Pancreas (tissue), 10 donors: ENCODE data around the gene LIMS2. TPM values are rescaled to one million over a fixed set of nuclear protein-coding genes. Genes with fewer than 3 reads are reported as not detected.

ENCODE experiments used
- ATAC-seq, 4 donors: fragments of 200-7000 bp; cut with Tn5 transposase; one replicate each; pipeline versions ENCODE4 v1.8.0 to v1.9.1; 2020; ENCODE audit warnings: mild to moderate bottlenecking in 4 of 4, moderate library complexity in 4 of 4
- DNase-seq, 6 donors: peaks; one replicate each; pipeline ENCODE4 v3.0.0-alpha.2; 2020
- FAIRE-seq: peaks from 2 replicates; lab custom pipeline; 2012; peaks lifted over from hg19 to GRCh38; lab: Jason Lieb, UNC
- H3K27ac ChIP-seq, 4 donors: fragments of 200-600 bp; sonication (generic); 1 replicate in 3 of 4; 2 replicates in 1 of 4; pipeline versions ENCODE4 v1.5.0 to v1.8.0; 2020
- H3K27me3 ChIP-seq, 4 donors: fragments of 200-600 bp; one replicate each; pipeline ENCODE4 v1.8.0; 2021
- H3K36me3 ChIP-seq, 3 donors: fragments of 200-600 bp; sonication (generic) in 1 of 3; one replicate each; pipeline versions ENCODE4 v1.5.0 to v1.8.0; 2020 to 2021
- H3K4me1 ChIP-seq, 3 donors: fragments of 200-600 bp; one replicate each; pipeline ENCODE4 v1.8.0; 2021
- H3K4me3 ChIP-seq, 4 donors: fragments of 200-600 bp; sonication (generic) in 2 of 4; one replicate each; pipeline versions ENCODE4 v1.5.0 to v1.8.0; 2020 to 2021
- H3K9me3 ChIP-seq, 4 donors: fragments of 200-600 bp; one replicate each; pipeline ENCODE4 v1.8.0; 2021
- CTCF ChIP-seq, 4 donors: fragments of 200-600 bp; sonication (generic) in 3 of 4; IDR thresholded peaks; one replicate each; pipeline versions ENCODE4 v1.5.0 to v1.8.0; 2021; ENCODE audit warnings: antibody characterized with exemption in 4 of 4
- WGBS, 2 donors: extraction: QIAGEN DNeasy Blood & Tissue Kit; methylation state at CpG; one replicate each; pipeline ENCODE4 v1.1.7; 2013; 5-methylcytosine and 5-hydroxymethylcytosine counted together
- intact Hi-C, 3 donors: fragments of 100-400 bp; cut with DNase I; formaldehyde crosslinking; loops; one replicate each; pipeline versions ENCODE4 v1.11.1 to v1.14.2; 2022
- polyA plus RNA-seq, 2 donors: library from polyadenylated mRNA; stranded (reverse); fragments of 200-250 nt; gene quantifications; one replicate each; pipeline ENCODE4 v1.2.3, GENCODE V29; 2013
- total RNA-seq, 6 donors: library from RNA; stranded (reverse); fragmentation: NEBNext Ultra II Directional in 4 of 6; extraction: Animal tissue kit (Norgen Biotek cat#: 25700) in 4 of 6; gene quantifications; one replicate each; pipeline versions ENCODE4 v1.2.1 to v1.2.4, GENCODE V29; 2021 to 2023
- donor health status: healthy with polysubstance abuse.
- donor health status: DM: no; HTN: no; CAD: no; lungs with moderate emphysema.
- donor health status: DM: no; HTN: no; CAD: no.
- donor health status: control.
- donor health status: control.
- donor health status: Bipolar disorder and iron deficiency.
- donor health status: DM: yes; HTN: yes; CAD: no.
- donor health status: DM: no; HTN: no; CAD: no.
- donor health status: DM: no; HTN: no; CAD: no.
- donor health status: DM: yes; HTN: yes; CAD: no.

Gene LIMS2
- total and polyA plus RNA-seq, 8 donors = 2.2 to 139 (median 5.2) TPM

- no peak for FAIRE-seq
- Histone ChIP-seq H3K36me3 (no peaks in the 10 kb centered on the region), H3K4me3 (no peak overlapping the region), H3K27me3 (no peaks in the 10 kb centered on the region), H3K9me3 (no peaks in the 10 kb centered on the region), H3K27ac (no peak overlapping the region), H3K4me1 (peaks cover 0 to 5% (median 5%) of the 10 kb centered on the region in 3 donors)
- ATAC-seq = no peak
- intact Hi-C loops = no loop called here
- no peak for DNase-seq
- no peak for TF ChIP-seq CTCF (IDR thresholded peaks at IDR 0.05)
- WGBS, 2 donors = 81 to 86% methylated on average over 6 of the region's 6 CpGs
These were observed 6.9 kb upstream of the LIMS2 start for GRCh38 chr2:127681976-127682857.

- DNase-seq = peak in 1 of 6 donors; percentile 63
- H3K27ac ChIP-seq = no peak overlapping the region
- no peak for FAIRE-seq
These were observed 6.0 kb upstream of the LIMS2 start for GRCh38 chr2:127681288-127681804.

GRCh38 chr2:127680706-127681287, 5.5 kb upstream of the LIMS2 start:
- ATAC-seq (no peak), DNase-seq (no peak), FAIRE-seq (no peak)
- Histone ChIP-seq H3K4me1 (peaks cover 3 to 5% (median 5%) of the 10 kb centered on the region in 3 donors), H3K27ac (no peak overlapping the region), H3K9me3 (no peaks in the 10 kb centered on the region), H3K4me3 (no peak overlapping the region), H3K36me3 (no peaks in the 10 kb centered on the region), H3K27me3 (no peaks in the 10 kb centered on the region)
- TF ChIP-seq CTCF (IDR thresholded peaks at IDR 0.05) = no peak
- 87 to 88% methylated on average over 19 of the region's 19 CpGs for WGBS, 2 donors
- intact Hi-C loops = no loop called here

More at GRCh38 chr2:127681288-127681804, 6.0 kb upstream of the LIMS2 start:
- 74 to 80% methylated on average over 25 of the region's 25 CpGs for WGBS, 2 donors
- H3K4me1 ChIP-seq = peaks cover 0 to 5% (median 5%) of the 10 kb centered on the region in 3 donors
- no peaks in the 10 kb centered on the region for H3K36me3 ChIP-seq
- TF ChIP-seq CTCF (IDR thresholded peaks at IDR 0.05) = no peak
- H3K4me3 ChIP-seq = no peak overlapping the region
- no peak for ATAC-seq
- H3K27me3 ChIP-seq = no peaks in the 10 kb centered on the region
- no peaks in the 10 kb centered on the region for H3K9me3 ChIP-seq
- intact Hi-C loops = no loop called here

GRCh38 chr2:127679680-127680361, 4.5 kb upstream of the LIMS2 start:
- H3K4me3 ChIP-seq = no peak overlapping the region
- H3K4me1 ChIP-seq = peaks cover 5% of the 10 kb centered on the region in 3 donors
- FAIRE-seq (no peak), DNase-seq (no peak), ATAC-seq (no peak)
- no peaks in the 10 kb centered on the region for H3K36me3 ChIP-seq
- TF ChIP-seq CTCF (IDR thresholded peaks at IDR 0.05) = no peak
- no peak overlapping the region for H3K27ac ChIP-seq
- intact Hi-C loops = no loop called here
- no peaks in the 10 kb centered on the region for H3K9me3 ChIP-seq
- 89 to 93% methylated on average over 15 of the region's 15 CpGs for WGBS, 2 donors
- no peaks in the 10 kb centered on the region for H3K27me3 ChIP-seq
